Renal cortical epithelial cell (primary cell): Measurements from ENCODE around the gene SNX27. TPM values are rescaled to one million over a fixed set of nuclear protein-coding genes. Genes with fewer than 3 reads are reported as not detected.
A peak's percentile ranks its signal among the peaks of the same experiment; 100 is the strongest.
"Not testable (repeated sequence)": the region's sequence is repeated elsewhere in the genome, so short reads cannot be mapped to it uniquely, and the experiment has no call there.

ENCODE experiments used
- DNase-seq: peaks from one replicate; pipeline ENCODE4 v3.0.0-alpha.2; 2011; ENCODE audit warnings: low read depth
- total RNA-seq: library from RNA; depleted of rRNA; stranded (reverse); fragments of >200 nt; gene quantifications from 2 replicates; pipeline ENCODE4 v1.2.3, GENCODE V29; 2014

Gene SNX27
- total RNA-seq, 1 donor from 2014 or later = 70.1 TPM

- DNase-seq = no peak
These were observed 7.6 kb upstream of the SNX27 start for GRCh38 chr1:151604291-151604690.

GRCh38 chr1:151606384-151606783 is 5.5 kb upstream of the SNX27 start:
- peak; percentile 95 for DNase-seq

- no peak for DNase-seq
These were observed 5.0 kb upstream of the SNX27 start for GRCh38 chr1:151606857-151607256.

- DNase-seq = no peak
These were observed 1.7 kb upstream of the SNX27 start for GRCh38 chr1:151610142-151610541.

- peak; percentile 90 for DNase-seq
These were observed 511 bp upstream of the SNX27 start for GRCh38 chr1:151611288-151611790.

GRCh38 chr1:151612501-151613281 is 841 bp downstream of the SNX27 start:
- DNase-seq = no peak

- no peak for DNase-seq
These were observed 1.5 kb downstream of the SNX27 start for GRCh38 chr1:151613282-151613780.

- DNase-seq = no peak
These were observed 4.1 kb downstream of the SNX27 start for GRCh38 chr1:151615711-151616504.

- peak; percentile 61 for DNase-seq
These were observed 4.6 kb downstream of the SNX27 start for GRCh38 chr1:151616505-151616849.

- no peak for DNase-seq
These were observed 6.2 kb downstream of the SNX27 start for GRCh38 chr1:151618003-151618402.

- no peak for DNase-seq
These were observed 6.6 kb downstream of the SNX27 start for GRCh38 chr1:151618470-151618869.

GRCh38 chr1:151618996-151619395 is 7.1 kb downstream of the SNX27 start:
- not testable (repeated sequence) for DNase-seq

- peak; percentile 72 for DNase-seq
These were observed 7.7 kb downstream of the SNX27 start for GRCh38 chr1:151619489-151620093.

GRCh38 chr1:151620286-151620685 is 8.4 kb downstream of the SNX27 start:
- peak; percentile 32 for DNase-seq

GRCh38 chr1:151621351-151621750 is 9.5 kb downstream of the SNX27 start:
- peak; percentile 54 for DNase-seq

- DNase-seq = peak; percentile 23
These were observed 12.9 kb downstream of the SNX27 start for GRCh38 chr1:151624783-151625182.

GRCh38 chr1:151626740-151627334 is 15.0 kb downstream of the SNX27 start:
- no peak for DNase-seq

GRCh38 chr1:151629278-151629677 is 17.4 kb downstream of the SNX27 start:
- no peak for DNase-seq

- DNase-seq = no peak
These were observed 23.7 kb downstream of the SNX27 start for GRCh38 chr1:151635479-151636072.

- DNase-seq = no peak
These were observed 26.4 kb downstream of the SNX27 start for GRCh38 chr1:151638074-151638775.

GRCh38 chr1:151638812-151639211 is 27.0 kb downstream of the SNX27 start:
- DNase-seq = no peak
